ENCODE measurements around the gene TMPRSS3. TPM values are rescaled to one million over a fixed set of nuclear protein-coding genes. Genes with fewer than 3 reads are reported as not detected.

Gene TMPRSS3
- total RNA-seq, 4 donors from 2014 or later = 0.34 TPM; not detected in 3

- TF ChIP-seq, protein P1, sequence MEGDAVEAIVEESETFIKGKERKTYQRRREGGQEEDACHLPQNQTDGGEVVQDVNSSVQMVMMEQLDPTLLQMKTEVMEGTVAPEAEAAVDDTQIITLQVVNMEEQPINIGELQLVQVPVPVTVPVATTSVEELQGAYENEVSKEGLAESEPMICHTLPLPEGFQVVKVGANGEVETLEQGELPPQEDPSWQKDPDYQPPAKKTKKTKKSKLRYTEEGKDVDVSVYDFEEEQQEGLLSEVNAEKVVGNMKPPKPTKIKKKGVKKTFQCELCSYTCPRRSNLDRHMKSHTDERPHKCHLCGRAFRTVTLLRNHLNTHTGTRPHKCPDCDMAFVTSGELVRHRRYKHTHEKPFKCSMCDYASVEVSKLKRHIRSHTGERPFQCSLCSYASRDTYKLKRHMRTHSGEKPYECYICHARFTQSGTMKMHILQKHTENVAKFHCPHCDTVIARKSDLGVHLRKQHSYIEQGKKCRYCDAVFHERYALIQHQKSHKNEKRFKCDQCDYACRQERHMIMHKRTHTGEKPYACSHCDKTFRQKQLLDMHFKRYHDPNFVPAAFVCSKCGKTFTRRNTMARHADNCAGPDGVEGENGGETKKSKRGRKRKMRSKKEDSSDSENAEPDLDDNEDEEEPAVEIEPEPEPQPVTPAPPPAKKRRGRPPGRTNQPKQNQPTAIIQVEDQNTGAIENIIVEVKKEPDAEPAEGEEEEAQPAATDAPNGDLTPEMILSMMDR (IDR thresholded peaks at IDR 0.05; ENCODE audit: low read depth) = no peak
These were observed 26.0 kb downstream of the TMPRSS3 start for GRCh38 chr21:42369821-42370220.

- TF ChIP-seq, protein P1 (IDR thresholded peaks at IDR 0.05; ENCODE audit: low read depth) = no peak
These were observed 28.3 kb downstream of the TMPRSS3 start for GRCh38 chr21:42367367-42368165.

DNA sequence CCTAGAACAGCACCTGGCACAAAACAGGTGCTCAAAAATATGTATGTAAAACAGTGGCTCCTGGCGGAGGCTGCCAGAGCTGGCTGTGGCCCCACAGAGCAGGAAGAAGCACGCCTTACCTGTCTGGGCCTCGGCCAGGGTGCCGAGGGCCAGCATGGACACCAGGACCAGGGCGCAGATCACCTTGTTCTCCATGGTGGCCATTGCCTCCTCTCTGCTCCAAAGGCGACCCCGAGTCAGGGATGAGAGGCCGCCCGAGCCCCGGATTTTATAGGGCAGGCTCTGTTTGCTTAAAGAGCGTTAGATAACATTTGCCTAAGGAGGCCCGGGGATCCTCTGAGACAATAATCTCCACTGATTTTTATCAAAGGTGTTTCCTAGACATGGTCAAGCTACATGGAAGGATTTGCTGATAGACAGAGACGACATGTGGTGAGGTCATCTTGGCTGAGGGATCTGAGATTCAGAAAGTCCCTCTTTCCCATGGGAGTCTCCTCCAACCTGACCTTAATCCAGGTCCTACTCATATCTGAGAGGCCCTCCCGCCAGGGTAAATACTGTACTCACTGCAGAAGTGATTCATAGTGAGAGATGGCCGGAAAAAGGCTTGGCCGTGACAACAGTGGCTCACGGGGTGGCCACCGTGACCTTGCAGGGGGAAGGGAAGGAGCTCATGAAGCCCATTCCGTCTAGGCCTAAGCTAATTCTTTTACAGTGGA, 29.4 kb downstream of the TMPRSS3 start, which contains the start of gene TFF1:
Gene TFF1, minus strand, starts transcription at position 244 of the 719 bp plus-strand sequence. Its CDS starts 40 bp downstream, at position 204.
- TF ChIP-seq, protein P1 (IDR thresholded peaks at IDR 0.05; ENCODE audit: low read depth) = no peak

GRCh38 chr21:42365770-42366169, 30.1 kb downstream of the TMPRSS3 start:
- TF ChIP-seq, protein P1 (IDR thresholded peaks at IDR 0.05; ENCODE audit: low read depth) = no peak

GRCh38 chr21:42364304-42364865, 31.5 kb downstream of the TMPRSS3 start:
- TF ChIP-seq, protein P1 (IDR thresholded peaks at IDR 0.05; ENCODE audit: low read depth) = no peak

DNA sequence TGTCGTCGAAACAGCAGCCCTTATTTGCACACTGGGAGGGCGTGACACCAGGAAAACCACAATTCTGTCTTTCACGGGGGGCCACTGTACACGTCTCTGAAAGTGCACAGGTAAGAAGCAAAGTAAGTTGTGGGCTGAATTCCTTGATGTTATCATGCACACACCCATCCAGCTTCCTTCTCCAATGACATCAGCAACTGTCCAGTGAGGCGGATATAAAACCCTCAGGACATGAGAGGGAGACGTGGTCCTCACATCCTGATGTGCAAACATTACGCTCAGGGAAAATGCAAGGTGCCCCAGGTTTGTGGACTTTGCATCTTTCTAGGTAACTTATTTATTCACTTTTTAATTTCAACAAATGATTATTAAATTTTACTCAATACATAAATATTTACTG, 32.5 kb downstream of the TMPRSS3 start:
- TF ChIP-seq, protein P1 (IDR thresholded peaks at IDR 0.05; ENCODE audit: low read depth) = no peak

GRCh38 chr21:42362700-42363099, 33.2 kb downstream of the TMPRSS3 start:
- TF ChIP-seq, protein P1 (IDR thresholded peaks at IDR 0.05; ENCODE audit: low read depth) = no peak

Data from subcutaneous adipose tissue (tissue), 4 donors.